SKM-1 treated with dmso at 0.1 percent for 144 hours (cell line): ENCODE results near the gene CRIM1.

Source experiments
- DNase-seq: peaks from one replicate; lab custom pipeline; 2025; ENCODE audit not compliant: unreplicated experiment; lab: John Stamatoyannopoulos, UW

Gene CRIM1

GRCh38 chr2:36547906-36548305, 192.3 kb downstream of the CRIM1 start:
- DNase-seq, result no peak

GRCh38 chr2:36549165-36549574, 193.6 kb downstream of the CRIM1 start:
- DNase-seq, result no peak

DNA sequence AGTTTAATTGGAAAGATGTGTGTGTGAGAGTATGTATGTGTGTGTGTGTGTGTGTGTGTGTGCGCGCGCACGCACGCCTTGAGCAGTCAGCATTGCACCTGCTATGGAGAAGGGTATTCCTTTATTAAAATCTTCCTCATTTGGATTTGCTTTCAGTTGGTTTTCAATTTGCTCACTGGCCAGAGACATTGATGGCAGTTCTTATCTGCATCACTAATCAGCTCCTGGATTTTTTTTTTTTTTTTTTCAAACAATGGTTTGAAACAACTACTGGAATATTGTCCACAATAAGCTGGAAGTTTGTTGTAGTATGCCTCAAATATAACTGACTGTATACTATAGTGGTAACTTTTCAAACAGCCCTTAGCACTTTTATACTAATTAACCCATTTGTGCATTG, 194.4 kb downstream of the CRIM1 start:
- DNase-seq, result no peak

GRCh38 chr2:36553683-36554082, 198.1 kb downstream of the CRIM1 start:
- DNase-seq, result peak; percentile 46

DNA sequence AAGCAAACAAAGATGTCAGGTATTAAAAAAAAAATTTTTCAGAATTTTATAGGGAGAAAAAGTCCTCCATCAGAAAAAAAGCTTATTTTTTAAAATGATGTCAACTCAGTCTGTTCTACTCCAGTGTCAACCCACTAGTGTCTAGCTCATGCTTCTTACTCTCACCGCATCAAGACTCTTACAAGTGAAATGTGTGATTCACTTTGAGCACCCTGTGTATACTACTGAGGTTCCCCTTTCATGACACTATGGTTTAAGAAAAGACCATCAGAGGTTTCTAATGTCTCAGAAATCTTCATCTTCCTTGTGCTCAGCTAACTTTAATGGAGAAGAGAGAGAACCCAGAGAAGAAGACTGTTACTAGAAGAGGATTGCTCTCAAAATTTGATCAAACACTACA, 199.0 kb downstream of the CRIM1 start:
- DNase-seq, result no peak

DNA sequence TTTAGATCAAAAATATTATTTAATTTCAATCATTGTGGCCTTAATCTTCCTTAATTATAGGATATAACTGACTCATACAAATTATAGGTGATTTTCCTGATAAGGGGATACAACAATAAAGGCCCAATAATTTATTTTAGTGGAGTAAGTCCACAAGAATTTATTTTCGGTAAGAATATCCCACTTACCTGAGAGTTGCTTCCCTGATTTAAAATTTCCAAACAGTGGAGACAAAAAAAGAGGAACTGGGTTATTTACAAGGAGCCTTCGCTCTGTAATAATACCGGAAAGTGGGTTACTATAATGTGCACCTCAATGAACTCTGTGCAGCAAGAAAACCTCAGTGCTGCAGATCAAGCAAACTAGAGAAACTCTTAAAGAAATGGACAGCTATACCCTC, 200.2 kb downstream of the CRIM1 start:
- DNase-seq, result no peak

DNA sequence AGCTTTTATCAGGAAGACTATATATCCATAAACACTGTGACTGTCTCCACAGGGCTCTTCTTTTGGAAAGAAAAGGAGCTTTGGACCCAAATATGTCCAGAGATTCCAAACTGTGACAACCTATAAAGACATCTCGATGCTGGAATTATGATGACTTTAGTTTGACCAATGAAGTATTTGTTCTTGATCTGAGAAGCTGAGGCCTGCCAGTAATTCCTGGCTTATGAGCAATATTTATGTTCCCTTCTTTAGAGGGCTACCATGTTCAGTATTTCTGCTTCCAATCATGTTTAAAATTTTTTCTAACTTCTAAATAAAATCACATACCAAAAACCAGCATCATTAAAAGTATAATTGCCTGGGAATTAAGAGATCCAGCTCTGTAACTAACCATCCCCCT, 201.3 kb downstream of the CRIM1 start:
- no peak for DNase-seq

DNA sequence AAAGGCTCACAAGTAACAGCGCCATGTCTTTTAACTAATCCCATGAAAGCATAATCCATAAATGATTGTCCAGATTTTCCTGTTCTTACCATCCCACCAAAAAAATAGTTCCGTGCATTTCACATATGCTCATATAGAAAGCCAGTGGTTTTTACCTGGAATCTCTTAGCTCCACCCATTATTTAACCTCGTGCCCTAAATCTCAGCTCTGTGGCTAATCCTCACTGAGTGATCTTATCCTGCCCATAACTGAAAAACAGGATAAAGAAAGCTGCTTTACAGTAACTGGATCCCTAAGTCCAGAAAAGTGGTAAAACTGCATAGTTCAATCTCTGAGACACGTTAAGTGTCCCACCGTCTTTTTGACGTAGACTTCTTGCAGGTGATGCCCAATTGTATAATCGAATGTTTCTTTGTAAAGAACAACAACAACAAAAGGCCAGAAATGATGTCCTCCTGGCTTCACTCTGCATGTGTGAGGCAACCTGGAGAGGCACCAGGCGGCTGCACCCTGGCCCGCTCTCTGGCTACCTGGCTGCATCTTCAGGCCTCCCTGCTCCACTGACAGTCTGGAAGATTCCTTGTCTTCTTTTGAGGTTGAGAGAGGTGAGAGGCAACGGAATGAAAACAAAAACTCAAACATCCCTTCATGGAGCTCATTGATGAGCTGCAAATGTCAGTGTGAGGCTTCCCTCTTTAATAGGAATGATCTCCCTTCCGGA, 203.8 kb downstream of the CRIM1 start:
- no peak for DNase-seq

DNA sequence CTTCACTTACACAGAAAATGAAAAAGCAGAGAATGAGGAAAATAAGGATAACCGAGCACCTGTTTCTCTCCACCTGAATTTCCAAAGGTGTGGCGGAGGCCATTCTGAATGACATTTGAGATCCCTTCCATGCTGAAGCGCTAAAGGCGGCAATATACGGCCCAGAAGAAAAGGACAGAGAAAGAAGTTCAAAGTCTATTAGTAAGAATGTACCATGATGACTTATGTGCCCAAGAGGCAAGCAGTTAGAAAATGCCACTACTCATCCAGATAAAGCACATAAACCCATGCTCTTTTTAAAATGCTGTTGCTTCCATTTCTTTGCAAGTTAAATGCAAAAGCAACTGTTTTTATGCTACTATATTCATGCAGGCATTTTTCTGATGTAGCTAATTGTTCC, 205.1 kb downstream of the CRIM1 start:
- no peak for DNase-seq

DNA sequence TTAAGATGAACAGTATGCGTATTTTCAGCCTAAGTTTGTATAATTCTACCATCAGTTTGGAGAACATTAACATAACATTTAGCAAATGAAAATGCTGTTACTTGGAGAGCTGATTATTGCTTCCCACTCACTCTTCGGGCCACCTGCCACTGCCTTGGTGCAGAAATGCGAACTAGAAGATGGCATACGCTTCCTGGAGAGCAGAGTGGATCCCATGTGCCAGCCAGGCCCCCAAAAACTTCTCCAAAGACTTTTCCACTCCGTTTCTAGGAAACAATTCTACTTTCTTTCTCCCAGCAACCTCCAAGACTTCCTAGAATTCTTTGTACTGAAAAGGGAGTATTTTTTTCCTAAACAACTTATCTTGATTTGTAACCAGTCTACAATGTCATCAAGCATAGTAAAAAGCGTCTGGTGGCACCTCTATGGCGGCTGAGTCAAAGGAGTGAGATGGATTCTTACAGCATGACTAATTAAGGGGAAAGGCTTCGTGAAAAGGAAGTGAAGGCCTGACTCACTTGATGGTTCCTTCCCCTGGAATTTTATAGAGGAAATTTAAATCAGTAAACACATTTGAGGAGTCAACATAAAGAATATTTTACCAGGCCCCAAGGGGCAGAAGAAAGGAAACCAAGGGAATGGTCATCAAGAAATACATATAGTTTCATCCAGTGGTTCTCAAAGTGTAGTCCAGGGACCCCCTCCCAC, 205.8 kb downstream of the CRIM1 start:
- DNase-seq, result no peak

GRCh38 chr2:36562240-36562639, 206.7 kb downstream of the CRIM1 start:
- no peak for DNase-seq

GRCh38 chr2:36562973-36563532, 207.5 kb downstream of the CRIM1 start:
- no peak for DNase-seq

GRCh38 chr2:36564377-36564930, 208.9 kb downstream of the CRIM1 start:
- DNase-seq, result no peak

- no peak for DNase-seq
These were observed 210.1 kb downstream of the CRIM1 start for GRCh38 chr2:36565712-36566111.

- DNase-seq, result no peak
These were observed 211.3 kb downstream of the CRIM1 start for GRCh38 chr2:36566887-36567286.

DNA sequence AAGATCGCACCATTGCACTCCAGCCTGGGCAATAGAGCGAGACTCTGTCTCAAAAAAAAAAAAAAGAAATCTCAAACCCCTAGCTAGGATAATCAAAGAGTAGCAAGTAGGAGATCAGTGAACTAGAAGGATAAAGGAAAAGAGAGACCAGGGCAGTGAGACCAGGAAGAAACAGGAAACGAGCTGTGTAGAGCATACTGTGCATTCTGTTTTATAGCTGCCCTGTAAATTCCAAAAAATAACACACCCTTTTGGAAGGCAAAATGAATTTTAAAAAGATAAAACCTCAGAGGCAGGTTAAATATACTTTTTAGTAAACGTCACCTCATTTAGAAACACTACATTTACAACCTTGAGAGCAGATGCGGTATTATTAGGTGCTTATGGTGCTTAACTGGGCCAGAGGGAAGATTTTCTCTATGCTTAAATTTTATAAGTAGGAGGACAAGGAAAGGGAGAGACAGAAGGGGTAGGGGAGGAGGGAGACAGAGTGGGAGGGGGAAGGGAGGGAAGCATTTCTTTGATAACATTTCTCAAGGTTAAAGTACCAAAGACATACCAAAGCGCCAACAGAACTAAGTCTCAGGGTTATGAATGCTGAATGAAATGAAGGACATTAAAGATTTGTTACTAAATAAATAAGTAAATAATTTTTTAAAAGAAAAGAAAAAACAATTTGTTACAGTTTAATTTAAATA, 212.3 kb downstream of the CRIM1 start:
- no peak for DNase-seq

DNA sequence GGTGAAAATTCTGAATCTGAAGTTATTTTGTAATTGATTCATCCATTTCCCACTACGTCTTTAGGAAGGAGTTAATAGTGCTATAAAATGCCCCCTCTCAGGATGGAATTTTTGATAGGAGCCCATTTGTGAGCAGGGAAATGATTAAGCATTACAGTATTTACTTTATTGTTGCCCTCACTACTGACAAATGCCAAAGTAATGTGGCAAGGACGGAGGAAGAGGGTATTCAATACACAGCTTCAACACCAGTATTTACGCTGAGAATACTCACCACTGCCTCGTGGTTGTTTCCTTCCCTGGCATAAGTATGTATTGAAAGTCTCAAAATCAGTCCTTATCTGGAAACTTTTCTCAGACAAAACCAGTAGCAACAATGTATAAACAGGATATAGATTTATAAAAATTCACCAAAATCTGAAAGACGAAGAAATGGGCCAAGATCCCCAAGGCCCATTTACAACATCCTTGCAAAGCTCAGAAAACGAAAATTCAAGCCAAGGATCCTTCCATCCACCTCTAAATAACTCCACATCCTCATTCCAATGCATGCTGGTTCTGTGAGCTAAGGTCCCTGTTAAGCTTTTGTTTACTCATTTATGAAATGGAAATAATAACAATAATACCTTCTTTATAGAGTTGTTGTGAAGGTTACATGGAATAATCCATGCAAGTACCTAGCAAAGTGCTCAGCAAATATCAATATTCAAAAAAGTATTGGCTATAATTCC, 213.1 kb downstream of the CRIM1 start:
- no peak for DNase-seq

GRCh38 chr2:36569267-36569856, 213.8 kb downstream of the CRIM1 start:
- no peak for DNase-seq

DNA sequence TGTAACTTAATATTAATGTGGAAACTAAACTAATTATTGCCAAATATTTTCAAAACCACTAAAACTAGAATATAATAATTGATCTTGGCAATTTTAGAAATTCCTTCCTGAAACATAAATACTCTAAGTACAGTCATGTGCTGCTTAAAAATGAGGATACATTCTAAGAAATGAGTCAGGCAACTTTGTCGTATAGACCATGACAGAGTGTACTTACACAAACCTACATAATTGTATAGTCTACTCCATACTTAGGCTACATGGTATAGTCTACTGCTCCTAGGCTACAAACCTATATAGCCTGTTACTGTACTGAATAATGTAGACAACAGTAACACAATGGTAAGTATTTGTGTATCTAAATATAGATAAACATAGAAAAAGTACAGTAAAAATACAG, 214.8 kb downstream of the CRIM1 start:
- no peak for DNase-seq

DNA sequence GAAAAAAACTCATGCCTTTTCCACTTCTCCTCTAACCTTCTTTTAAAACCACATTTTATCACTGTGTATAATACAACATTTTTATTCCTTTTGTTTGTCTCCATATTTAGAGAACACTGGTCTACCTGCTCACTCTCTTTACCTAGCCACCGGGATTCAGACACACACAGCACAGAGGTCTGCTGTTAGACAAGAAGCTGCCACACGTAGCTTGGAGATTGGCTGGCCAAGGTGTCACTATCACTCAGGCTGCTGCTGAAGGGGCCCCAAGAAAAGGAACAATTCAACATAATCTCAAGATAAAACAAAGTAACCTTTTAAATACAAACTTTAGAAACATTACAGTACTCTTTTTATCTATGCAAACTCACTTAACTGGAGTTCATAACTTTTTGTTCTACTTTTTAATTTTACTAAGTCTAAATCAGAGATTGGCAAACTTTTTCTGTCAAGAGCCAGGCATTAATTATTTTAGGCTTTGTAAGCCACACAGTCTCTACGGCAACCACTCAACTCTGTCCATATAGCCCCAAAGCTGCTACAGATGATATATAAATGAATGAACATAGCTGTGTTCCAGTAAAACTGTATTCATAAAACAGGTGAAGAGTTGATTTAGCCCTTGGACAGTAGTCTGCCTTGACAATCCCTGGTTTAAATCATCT, 216.6 kb downstream of the CRIM1 start:
- no peak for DNase-seq
